ENCODE results near the gene SLC22A1. TPM values are rescaled to one million over a fixed set of nuclear protein-coding genes. Genes with fewer than 3 reads are reported as not detected.
A peak's percentile ranks its signal among the peaks of the same experiment; 100 is the strongest.

The SLC22A1 gene
- total and polyA plus RNA-seq, 2 of the 8 experiments (the other 6 are each of a cell fraction or from before 2014, with no cell fraction given), result 0.12 to 0.45 TPM

DNA sequence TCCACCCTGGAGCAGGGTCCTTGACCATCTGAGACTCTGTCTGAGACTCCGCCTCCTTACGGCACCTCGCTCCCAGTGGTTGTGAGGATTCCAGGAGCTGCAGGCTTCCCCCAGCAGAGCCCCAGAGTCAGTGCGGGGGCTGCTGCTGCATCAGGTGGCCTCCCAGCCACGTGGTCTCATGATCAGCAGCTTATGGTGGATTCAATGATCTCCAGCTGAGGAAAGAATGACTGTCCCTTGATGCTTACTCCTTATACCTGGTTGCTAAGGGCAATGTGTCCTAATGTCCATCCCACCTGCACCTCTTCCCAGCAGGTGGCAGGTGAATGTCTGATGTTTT, 40.0 kb downstream of the SLC22A1 start:
- Histone ChIP-seq H3K14ac (ENCODE audit: insufficient read length) (no peak overlapping the region), H2BK20ac (ENCODE audit: low read length) (no peak overlapping the region; the same call in 1 of the 2 replicates), H3K18ac (ENCODE audit: extremely low read depth, low read length) (no peak overlapping the region), H3K9me3 (ENCODE audit: insufficient read depth in 2 of 2, low read depth in 1 of 2, low read length in 1 of 2) (no peaks in the 10 kb centered on the region), H3K36me3 (ENCODE audit: control insufficient read depth in 2 of 4, insufficient read depth in 4 of 4, low read length in 3 of 4) (no peaks in the 10 kb centered on the region), H3K4me1 (replicated peaks in 1 of 4; ENCODE audit: control insufficient read depth in 3 of 4, insufficient read depth in 4 of 4, low read length in 3 of 4) (peaks cover 0 to 6% (median 3%) of the 10 kb centered on the region in 4 experiments; a peak in 5 of 7 replicates), H4K91ac (replicated peaks; ENCODE audit: insufficient read length, low read length) (peak overlapping the region; percentile 67), H2AFZ (ENCODE audit: low read length) (peak overlapping the region; percentile 61; the same call in 1 of the 2 replicates), H4K5ac (ENCODE audit: insufficient read length, low read depth, low read length) (no peak overlapping the region), H3K4me3 (ENCODE audit: extremely low read depth in 1 of 4, insufficient read depth in 2 of 4, low read depth in 3 of 4, low read length in 4 of 4) (no peak overlapping the region), H2BK5ac (ENCODE audit: low read depth, low read length) (0 out of 2 replicates have a peak overlapping the region, but pooled peaks have one; percentile 9), H3K79me1 (ENCODE audit: low read depth, low read length) (no peaks in the 10 kb centered on the region), H3K4me2 (ENCODE audit: insufficient read depth in 1 of 2, low read depth in 2 of 2, low read length in 2 of 2) (no peak overlapping the region), H4K20me1 (replicated peaks in 1 of 2; ENCODE audit: control insufficient read depth in 1 of 2, insufficient read depth in 2 of 2, low read length in 2 of 2) (no peaks in the 10 kb centered on the region), H3K56ac (replicated peaks; ENCODE audit: insufficient read length, low read depth, low read length) (no peak overlapping the region), H3K9ac (replicated peaks in 1 of 4; ENCODE audit: extremely low read depth in 1 of 4, low read depth in 3 of 4, low read length in 3 of 4) (no peak overlapping the region), H2BK120ac (replicated peaks; ENCODE audit: low read depth, low read length) (no peak overlapping the region), H2BK15ac (ENCODE audit: low read length) (no peak overlapping the region), H3K27ac (ENCODE audit: low read depth, low read length) (no peak overlapping the region), H2AK5ac (ENCODE audit: low read depth, low read length) (no peak overlapping the region), H3K23me2 (ENCODE audit: low read depth, low read length) (no peaks in the 10 kb centered on the region), H3K79me2 (ENCODE audit: control insufficient read depth in 1 of 2, insufficient read depth in 2 of 2, low read length in 2 of 2) (no peaks in the 10 kb centered on the region), H3K23ac (ENCODE audit: insufficient read length) (no peak overlapping the region), H2BK12ac (ENCODE audit: low read depth, low read length) (0 out of 2 replicates have a peak overlapping the region, but pooled peaks have one; percentile 19), H4K8ac (ENCODE audit: extremely low read depth, insufficient read depth, low read length) (no peak overlapping the region), H3K27me3 (replicated peaks in 1 of 4; ENCODE audit: control insufficient read depth in 3 of 4, extremely low read depth in 1 of 4, insufficient read depth in 3 of 4, low read length in 3 of 4) (no peaks in the 10 kb centered on the region), H3K4ac (replicated peaks; ENCODE audit: insufficient read length, low read depth, low read length) (no peak overlapping the region)
- CTCF ChIA-PET (ENCODE audit: partially characterized antibody), result interaction anchor here (0.6 to 2.6 kb wide), 3 partner anchors 21 to 294 kb away, joined by 3 to 8 read pairs (median 6); no protein-coding TSS in a partner anchor
- 78% methylated on average over 5 of the region's 5 CpGs; no CpG with 5 or more reads in 1 of the 2 experiments for WGBS, 2 experiments (ENCODE audit: extremely low coverage in 1 of 2, insufficient coverage in 1 of 2, insufficient read length in 1 of 2, insufficient replicate concordance in 2 of 2, low coverage in 1 of 2, low lambda C conversion rate in 2 of 2, missing lambda C conversion rate in 1 of 2)
- POLR2A ChIA-PET (ENCODE audit: partially characterized antibody), result no interaction called here
- TF ChIP-seq USF2 (IDR thresholded peaks at IDR 0.05; ENCODE audit: low read length) (peak; percentile 71), MAX (IDR thresholded peaks at IDR 0.05) (peak; percentile 42; the same call in 1 of the 2 replicates), KDM5A (IDR thresholded peaks at IDR 0.05; ENCODE audit: low read length) (no peak)
- TF ChIP-seq, protein P1, sequence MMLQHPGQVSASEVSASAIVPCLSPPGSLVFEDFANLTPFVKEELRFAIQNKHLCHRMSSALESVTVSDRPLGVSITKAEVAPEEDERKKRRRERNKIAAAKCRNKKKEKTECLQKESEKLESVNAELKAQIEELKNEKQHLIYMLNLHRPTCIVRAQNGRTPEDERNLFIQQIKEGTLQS (IDR thresholded peaks at IDR 0.05; ENCODE audit: insufficient read depth, low read depth, low read length), result 0 out of 2 replicates have a peak, but pooled peaks have one; percentile 26
- FAIRE-seq, result no peak
- no peak for DNase-seq (ENCODE audit: low read depth in 1 of 2, low spot score in 2 of 2)
